Progenitor cell of endocrine pancreas (in vitro differentiated cells): ENCODE results near the gene GOLGA6L9. TPM values are rescaled to one million over a fixed set of nuclear protein-coding genes. Genes with fewer than 3 reads are reported as not detected.

ENCODE experiments used
- total RNA-seq: library from RNA; stranded (reverse); gene quantifications from 2 replicates; pipeline ENCODE4 v1.2.1, GENCODE V29; 2021

Gene GOLGA6L9
- total RNA-seq, 1 donor from 2014 or later, result 13.3 TPM

Other genes with a start within 250 kb of the GOLGA6L9 start
- 30.3 and 31.1 TPM in 2 replicates for gene EFL1, start 167.1 kb upstream of the GOLGA6L9 start, total RNA-seq
- gene SAXO2, start 167.0 kb upstream of the GOLGA6L9 start, total RNA-seq, result 5.2 and 6.0 TPM in 2 replicates
- 8.7 and 9.5 TPM in 2 replicates for gene GOLGA6L10, start 80.3 kb upstream of the GOLGA6L9 start, total RNA-seq
- 1,639 and 1,699 TPM in 2 replicates for gene RPS17, start 110.6 kb downstream of the GOLGA6L9 start, total RNA-seq
- gene CPEB1, start 217.5 kb downstream of the GOLGA6L9 start, total RNA-seq, result 0.60 and 0.80 TPM in 2 replicates